ENCODE measurements around the gene KCNS1.

KCNS1 gene

DNA sequence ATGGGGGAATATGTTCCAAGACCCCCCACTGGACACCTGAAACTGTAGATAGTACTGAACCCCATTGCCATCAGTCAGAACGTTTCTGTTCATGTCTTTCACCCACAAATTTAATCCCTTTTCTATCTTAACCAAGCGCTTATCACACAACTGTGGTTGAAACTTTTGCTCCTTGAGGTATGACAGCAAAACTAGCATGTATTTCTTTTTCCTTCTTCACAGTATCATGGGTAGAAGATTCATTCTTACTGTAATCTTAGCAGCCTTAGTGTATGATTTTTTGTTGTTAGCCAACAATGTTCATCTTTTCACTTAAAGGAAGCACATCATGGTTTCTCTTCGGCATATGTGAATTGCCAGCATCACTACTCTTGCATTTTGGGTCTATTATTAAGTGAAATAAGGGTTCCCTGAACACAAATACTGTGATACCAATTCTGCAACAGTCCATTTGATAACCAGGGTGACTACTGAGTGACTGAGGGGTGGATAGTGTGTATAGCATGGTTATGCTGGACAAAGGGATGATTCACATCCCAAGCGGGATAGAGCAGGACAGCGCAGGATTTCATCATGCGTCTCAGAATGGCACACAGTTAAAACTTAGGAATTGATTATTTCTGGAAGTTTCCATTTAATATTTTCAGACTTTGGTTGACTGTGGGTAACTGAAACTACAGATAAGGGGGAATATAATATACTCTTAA lies 41.8 kb downstream of the KCNS1 start:
- DNase-seq (ENCODE audit: low read depth, low spot score), result no peak
- ChIA-PET CTCF (interaction anchor here (0.8 to 11.7 kb wide), 5 partner anchors 15 to 47 kb away, joined by 3 to 146 read pairs (median 13); no protein-coding TSS in a partner anchor), POLR2A (no interaction called here)
- TF ChIP-seq CTCF (IDR thresholded peaks at IDR 0.05; ENCODE audit: insufficient read depth, low read length, missing control alignments), result no peak
- H3K4me3 ChIP-seq (ENCODE audit: low read depth, low read length), result no peak overlapping the region

- DNase-seq (ENCODE audit: low read depth, low spot score), result no peak
- no peak for TF ChIP-seq CTCF (IDR thresholded peaks at IDR 0.05; ENCODE audit: insufficient read depth, low read length, missing control alignments)
- H3K4me3 ChIP-seq (ENCODE audit: low read depth, low read length), result no peak overlapping the region
- ChIA-PET POLR2A (no interaction called here), CTCF (interaction anchor here (1.6 to 11.7 kb wide), 2 partner anchors 18 to 38 kb away, joined by 13 to 146 read pairs; no protein-coding TSS in a partner anchor)
These were observed 42.6 kb downstream of the KCNS1 start for GRCh38 chr20:45058168-45058850.

DNA sequence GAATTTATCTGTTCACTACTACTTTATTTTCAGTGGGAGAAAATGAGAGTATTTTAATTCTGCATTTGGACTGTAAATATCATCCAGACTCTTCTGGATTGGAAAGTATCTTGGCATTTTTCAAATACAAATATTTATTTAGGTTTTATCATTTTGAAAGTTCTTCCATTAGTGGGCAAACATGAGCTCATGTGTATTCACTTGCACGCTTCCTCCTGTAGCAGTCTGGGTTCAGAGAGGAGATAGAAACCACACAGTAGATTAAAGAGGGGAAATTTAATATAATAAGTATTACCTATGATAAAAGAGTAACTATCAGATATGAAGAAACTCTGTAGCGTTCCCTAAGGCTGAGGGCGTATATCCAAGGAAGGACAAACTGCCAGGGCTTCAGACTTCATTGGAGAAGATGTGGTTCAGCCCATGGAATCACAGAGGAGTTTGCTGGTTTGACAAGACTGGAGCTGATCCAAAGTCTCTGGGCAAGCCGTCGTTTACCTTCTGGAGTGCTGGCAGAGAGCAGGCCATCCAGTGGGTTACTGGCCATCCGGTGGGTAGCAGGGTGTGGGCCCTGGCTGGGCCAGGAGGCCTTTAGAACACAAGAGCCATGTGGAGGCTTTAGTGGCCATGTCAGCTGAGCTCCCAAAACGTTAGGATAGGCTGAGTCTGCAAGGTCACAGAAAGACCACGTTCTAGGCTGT lies 44.3 kb downstream of the KCNS1 start:
- no peak overlapping the region for H3K4me3 ChIP-seq (ENCODE audit: low read depth, low read length)
- CTCF ChIA-PET, result interaction anchor here (1.4 to 11.7 kb wide), 5 partner anchors 11 to 46 kb away, joined by 3 to 146 read pairs (median 9); no protein-coding TSS in a partner anchor
- DNase-seq (ENCODE audit: low read depth, low spot score), result no peak
- POLR2A ChIA-PET, result no interaction called here
- TF ChIP-seq CTCF (IDR thresholded peaks at IDR 0.05; ENCODE audit: insufficient read depth, low read length, missing control alignments), result no peak

GRCh38 chr20:45055056-45055455 lies 45.9 kb downstream of the KCNS1 start:
- DNase-seq (ENCODE audit: low read depth, low spot score), result no peak
- TF ChIP-seq CTCF (IDR thresholded peaks at IDR 0.05; ENCODE audit: insufficient read depth, low read length, missing control alignments), result no peak
- POLR2A ChIA-PET, result no interaction called here
- CTCF ChIA-PET, result interaction anchor here (1.0 to 11.7 kb wide), 6 partner anchors 12 to 238 kb away, joined by 3 to 146 read pairs (median 8); no protein-coding TSS in a partner anchor
- no peak overlapping the region for H3K4me3 ChIP-seq (ENCODE audit: low read depth, low read length)

GRCh38 chr20:45053430-45054351 lies 47.2 kb downstream of the KCNS1 start:
- H3K4me3 ChIP-seq (ENCODE audit: low read depth, low read length), result no peak overlapping the region
- POLR2A ChIA-PET, result interaction anchor here (0.8 kb wide), 1 partner anchor 284 kb away, joined by 3 read pairs; no protein-coding TSS in a partner anchor
- CTCF ChIA-PET, result interaction anchor here (0.6 to 11.7 kb wide), 10 partner anchors 13 to 240 kb away, joined by 3 to 146 read pairs (median 6); no protein-coding TSS in a partner anchor
- no peak for TF ChIP-seq CTCF (IDR thresholded peaks at IDR 0.05; ENCODE audit: insufficient read depth, low read length, missing control alignments)
- DNase-seq (ENCODE audit: low read depth, low spot score), result no peak
